ENCODE results near the gene ARHGEF4. TPM values are rescaled to one million over a fixed set of nuclear protein-coding genes. Genes with fewer than 3 reads are reported as not detected.

ARHGEF4 gene
- polyA plus RNA-seq, 1 donor (not counting 4 experiments of a cell fraction or from before 2014, with no cell fraction given), result 22.6 TPM

GRCh38 chr2:130828461-130828860, 8.3 kb upstream of the ARHGEF4 start:
- DNase-seq (ENCODE audit: low read depth, low spot score) (no peak), FAIRE-seq (no peak)
- no peak for TF ChIP-seq EZH2 (IDR thresholded peaks at IDR 0.05; ENCODE audit: low read length)
- no peak for TF ChIP-seq CTCF (optimal IDR thresholded peaks at IDR 0.05 in 1 of 3, IDR thresholded peaks at IDR 0.05 in 1 of 3, conservative IDR thresholded peaks at IDR 0.05 in 1 of 3; ENCODE audit: extremely low read depth in 1 of 3, insufficient read depth in 2 of 3, low read length in 3 of 3)

GRCh38 chr2:130829015-130829414, 7.7 kb upstream of the ARHGEF4 start:
- Histone ChIP-seq H3K79me2 (ENCODE audit: control insufficient read depth, insufficient read depth, low read length) (no peaks in the 10 kb centered on the region), H3K27ac (ENCODE audit: control insufficient read depth, insufficient read depth, low read length) (peak overlapping the region; percentile 75), H3K9ac (ENCODE audit: control insufficient read depth, extremely low read depth, insufficient read depth, low read length) (peak overlapping the region; percentile 45), H2AFZ (ENCODE audit: control insufficient read depth, low read length) (no peak overlapping the region), H3K4me2 (ENCODE audit: control insufficient read depth, extremely low read depth, insufficient read depth, low read depth, low read length) (peak overlapping the region; percentile 87), H4K20me1 (ENCODE audit: control insufficient read depth, extremely low read depth, insufficient read depth, low read length) (no peaks in the 10 kb centered on the region), H3K9me3 (ENCODE audit: control insufficient read depth, low read depth, low read length) (no peaks in the 10 kb centered on the region), H3K27me3 (ENCODE audit: control insufficient read depth, extremely low read depth, insufficient read depth, low read length) (no peaks in the 10 kb centered on the region), H3K9me1 (ENCODE audit: control insufficient read depth, extremely low read depth, insufficient read depth, low read length) (peaks cover 8% of the 10 kb centered on the region), H3K4me3 (ENCODE audit: control insufficient read depth in 2 of 3, extremely low read depth in 1 of 3, insufficient read depth in 2 of 3, low read depth in 1 of 3, low read length in 3 of 3) (no peak overlapping the region), H3K4me1 (ENCODE audit: control insufficient read depth, extremely low read depth, insufficient read depth, low read length) (peaks cover 52% of the 10 kb centered on the region), H3K36me3 (ENCODE audit: control insufficient read depth in 2 of 2, extremely low read depth in 1 of 2, insufficient read depth in 2 of 2, low read length in 2 of 2) (no peaks in the 10 kb centered on the region)
- TF ChIP-seq EZH2 (IDR thresholded peaks at IDR 0.05; ENCODE audit: low read length) (no peak), CTCF (optimal IDR thresholded peaks at IDR 0.05 in 1 of 3, IDR thresholded peaks at IDR 0.05 in 1 of 3, conservative IDR thresholded peaks at IDR 0.05 in 1 of 3; ENCODE audit: extremely low read depth in 1 of 3, insufficient read depth in 2 of 3, low read length in 3 of 3) (no peak)
- dilution Hi-C loops (cut with MboI; ENCODE audit: extremely low pct_ligation_motif_present, low sequenced_read_pairs), result no loop called here
- FAIRE-seq (peak; percentile 80), DNase-seq (ENCODE audit: low read depth, low spot score) (peak; percentile 94)

More at GRCh38 chr2:130828461-130828860, 8.3 kb upstream of the ARHGEF4 start:
- Histone ChIP-seq H3K4me1 (ENCODE audit: control insufficient read depth, extremely low read depth, insufficient read depth, low read length) (peaks cover 56% of the 10 kb centered on the region), H2AFZ (ENCODE audit: control insufficient read depth, low read length) (no peak overlapping the region), H3K4me3 (ENCODE audit: control insufficient read depth in 2 of 3, extremely low read depth in 1 of 3, insufficient read depth in 2 of 3, low read depth in 1 of 3, low read length in 3 of 3) (no peak overlapping the region), H3K9me3 (ENCODE audit: control insufficient read depth, low read depth, low read length) (no peaks in the 10 kb centered on the region), H3K36me3 (ENCODE audit: control insufficient read depth in 2 of 2, extremely low read depth in 1 of 2, insufficient read depth in 2 of 2, low read length in 2 of 2) (no peaks in the 10 kb centered on the region), H4K20me1 (ENCODE audit: control insufficient read depth, extremely low read depth, insufficient read depth, low read length) (no peaks in the 10 kb centered on the region), H3K27me3 (ENCODE audit: control insufficient read depth, extremely low read depth, insufficient read depth, low read length) (no peaks in the 10 kb centered on the region), H3K9me1 (ENCODE audit: control insufficient read depth, extremely low read depth, insufficient read depth, low read length) (peaks cover 8% of the 10 kb centered on the region), H3K27ac (ENCODE audit: control insufficient read depth, insufficient read depth, low read length) (peak overlapping the region; percentile 75), H3K4me2 (ENCODE audit: control insufficient read depth, extremely low read depth, insufficient read depth, low read depth, low read length) (peak overlapping the region; percentile 87), H3K79me2 (ENCODE audit: control insufficient read depth, insufficient read depth, low read length) (no peaks in the 10 kb centered on the region), H3K9ac (ENCODE audit: control insufficient read depth, extremely low read depth, insufficient read depth, low read length) (peak overlapping the region; percentile 45)
- dilution Hi-C loops (cut with MboI; ENCODE audit: extremely low pct_ligation_motif_present, low sequenced_read_pairs), result no loop called here

All from keratinocyte (primary cell).